HCEC 1CT (cell line): Measurements from ENCODE around the gene CINP.
A peak's percentile ranks its signal among the peaks of the same experiment; 100 is the strongest.

Source experiments
- DNase-seq: peaks from one replicate; pipeline ENCODE4 v3.0.0-alpha.2; 2017

Gene CINP

GRCh38 chr14:102362545-102363181 is at the start of gene CINP, which contains the start of gene TECPR2:
Gene CINP (minus strand): TSS chr14:102362890. CDS start chr14:102362851, 39 bp downstream.
Gene TECPR2 (plus strand): TSS chr14:102362941. CDS start chr14:102376722, 13,781 bp downstream.
- DNase-seq: peak; percentile 97

GRCh38 chr14:102408724-102409123 is 46.0 kb upstream of the CINP start:
- DNase-seq: no peak

DNA sequence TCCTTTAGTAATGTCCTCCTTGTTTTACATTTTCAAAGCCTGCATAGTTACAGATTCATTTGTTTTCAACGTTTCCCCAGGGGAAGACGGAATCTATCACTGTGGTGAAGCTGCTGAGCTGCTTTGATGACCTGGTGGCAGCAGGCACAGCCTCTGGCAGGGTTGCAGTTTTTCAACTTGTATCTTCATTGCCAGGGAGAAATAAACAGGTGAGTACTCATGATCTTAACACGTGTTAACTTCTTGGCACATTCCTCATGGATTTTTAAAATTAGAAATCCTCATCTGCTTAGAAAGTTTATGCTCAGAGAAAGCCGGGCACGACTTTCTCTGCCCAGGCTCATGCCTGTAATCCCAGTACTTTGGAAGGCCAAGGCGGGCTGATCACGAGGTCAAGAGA is 44.6 kb upstream of the CINP start:
- no peak for DNase-seq

DNA sequence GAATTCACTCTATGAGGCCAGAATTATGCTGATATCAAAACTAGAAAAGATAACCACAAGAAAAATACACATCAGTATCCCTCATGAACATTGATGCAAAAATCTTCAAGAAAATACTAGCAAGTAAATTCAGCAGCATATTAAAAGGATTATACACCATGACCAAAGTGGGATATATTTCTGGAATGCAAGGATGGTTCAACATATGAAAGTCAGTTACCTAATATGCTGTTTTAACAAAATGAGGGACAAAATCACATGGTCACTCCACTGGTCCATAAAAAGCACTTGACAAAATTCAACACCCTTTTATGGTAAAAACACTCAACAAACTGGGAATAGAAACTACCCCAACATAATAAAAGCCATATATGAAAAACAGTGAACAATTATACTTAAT is 40.3 kb upstream of the CINP start:
- no peak for DNase-seq

DNA sequence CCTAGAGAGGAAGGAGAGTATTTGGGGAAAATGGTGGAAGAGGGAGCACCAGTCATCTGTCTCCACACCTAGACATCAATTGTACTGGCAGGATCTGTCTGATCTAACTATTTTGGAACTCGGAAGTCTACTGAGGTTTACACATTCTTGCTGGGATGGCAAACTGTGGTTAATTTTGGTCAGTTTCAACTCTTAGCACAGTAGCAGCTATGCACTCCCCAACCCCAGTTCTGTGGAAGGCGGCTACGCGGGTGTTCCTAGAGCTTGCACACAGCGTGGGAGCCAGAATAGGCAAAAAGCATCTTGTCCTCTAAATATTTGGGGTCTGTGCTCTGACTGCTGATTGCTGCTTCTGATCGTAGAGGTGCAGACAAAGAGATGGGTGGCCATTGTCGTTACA is 33.8 kb upstream of the CINP start:
- no peak for DNase-seq

DNA sequence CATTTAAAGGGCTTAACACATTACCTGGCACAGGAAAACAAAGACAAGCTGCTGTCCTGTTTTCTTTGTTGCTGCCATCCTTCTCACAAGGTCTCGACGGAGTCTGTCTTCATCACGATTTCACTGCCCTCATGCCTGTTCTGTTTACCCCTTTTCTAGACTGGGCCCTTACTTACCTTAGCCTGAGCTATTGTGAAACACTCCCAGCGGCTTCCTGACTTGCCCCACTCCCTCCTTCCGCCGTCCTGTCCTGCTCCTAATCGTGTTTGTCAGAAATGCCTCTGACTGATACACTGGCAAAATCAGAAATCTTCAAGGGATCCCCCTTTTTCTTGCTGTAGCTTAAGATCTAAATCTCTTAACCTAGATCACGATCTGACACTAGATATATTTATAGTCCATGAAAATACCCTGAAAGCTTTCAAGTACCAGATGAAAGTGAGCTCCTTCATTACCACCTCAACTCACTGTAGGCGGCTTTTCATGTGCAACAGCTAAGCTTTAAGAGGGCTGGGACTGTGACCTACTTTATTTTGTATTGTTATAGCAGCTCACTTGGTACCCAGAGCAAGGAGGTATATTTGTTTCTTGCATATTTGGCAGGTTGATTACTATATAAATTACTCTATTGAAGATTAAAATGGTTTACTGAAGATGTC is 32.2 kb upstream of the CINP start:
- no peak for DNase-seq

DNA sequence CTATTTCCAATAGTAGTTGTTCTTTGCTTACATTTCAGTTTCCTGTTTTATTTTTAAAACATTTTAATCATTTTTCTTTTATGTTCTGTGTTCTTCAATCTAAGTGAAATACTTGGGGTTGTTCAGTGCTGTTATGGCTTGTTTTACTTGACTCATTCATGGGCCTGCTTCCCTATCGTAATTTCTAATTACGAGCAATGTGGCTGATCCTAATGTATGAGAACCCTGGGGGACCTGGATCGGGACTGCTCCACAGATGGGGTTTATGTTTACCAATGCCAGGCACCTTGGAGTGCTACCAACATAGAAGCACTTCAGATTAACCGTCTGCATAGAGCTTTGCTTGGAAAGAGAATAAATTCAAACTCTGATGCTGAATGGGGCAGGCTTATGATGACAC is 29.8 kb upstream of the CINP start:
- DNase-seq: no peak

DNA sequence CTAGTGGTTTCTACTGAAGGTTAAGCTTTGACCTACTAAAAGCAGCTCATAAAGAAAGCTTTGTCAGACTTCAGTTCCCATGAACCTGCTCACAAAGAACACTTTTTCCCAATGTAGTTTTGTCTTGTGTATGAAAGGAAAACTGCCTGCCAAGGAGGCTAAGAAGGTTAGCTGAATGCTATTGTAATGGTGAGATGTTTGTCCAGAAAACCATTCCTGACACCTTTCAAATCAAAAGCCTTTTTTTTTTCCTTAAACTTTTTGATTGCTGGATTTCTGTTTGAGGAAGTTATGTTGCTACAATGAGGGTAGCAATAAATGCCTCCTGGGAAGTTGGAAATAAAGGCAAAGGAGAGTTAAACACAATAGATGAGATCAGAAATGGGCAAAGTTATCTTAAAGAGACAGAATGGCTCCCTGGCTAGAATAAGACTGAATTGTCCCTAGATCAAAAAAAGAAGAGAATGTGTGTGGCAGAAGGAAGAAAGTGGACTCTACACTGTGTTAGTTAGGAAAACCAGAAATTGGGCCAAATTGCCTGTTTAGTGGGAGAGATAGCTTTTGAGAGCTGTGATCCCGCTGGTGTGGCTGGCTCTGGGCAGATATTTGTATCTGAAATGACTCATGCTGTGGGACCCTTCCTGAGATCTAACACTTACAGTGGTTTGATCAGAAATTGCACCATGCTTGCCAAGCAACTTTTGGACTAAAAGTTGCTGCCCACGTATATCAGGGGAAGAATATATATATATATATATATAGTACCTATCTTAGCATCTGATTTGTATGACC is 27.6 kb upstream of the CINP start:
- no peak for DNase-seq

GRCh38 chr14:102389246-102389645 is 26.6 kb upstream of the CINP start:
- no peak for DNase-seq

DNA sequence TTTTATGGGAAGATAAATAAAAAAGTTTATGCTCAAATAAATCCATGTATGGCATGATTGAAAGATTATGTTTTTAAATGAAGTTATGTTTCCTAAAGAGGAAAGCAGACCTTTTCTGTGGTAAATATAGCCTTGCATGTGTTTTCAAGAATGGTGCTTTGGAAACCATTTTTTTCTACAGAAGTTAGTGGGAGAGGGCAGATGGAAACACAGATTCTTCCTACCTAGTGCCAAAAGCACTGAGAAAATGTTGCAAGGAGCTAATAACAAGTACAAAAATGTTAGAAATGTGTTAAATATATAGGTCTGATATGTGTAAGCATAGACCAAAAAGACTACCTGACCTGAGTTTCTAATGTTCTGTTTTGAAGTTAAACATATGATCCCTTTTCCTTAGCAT is 24.4 kb upstream of the CINP start:
- no peak for DNase-seq

- no peak for DNase-seq
These were observed 16.1 kb upstream of the CINP start for GRCh38 chr14:102378830-102379229.

DNA sequence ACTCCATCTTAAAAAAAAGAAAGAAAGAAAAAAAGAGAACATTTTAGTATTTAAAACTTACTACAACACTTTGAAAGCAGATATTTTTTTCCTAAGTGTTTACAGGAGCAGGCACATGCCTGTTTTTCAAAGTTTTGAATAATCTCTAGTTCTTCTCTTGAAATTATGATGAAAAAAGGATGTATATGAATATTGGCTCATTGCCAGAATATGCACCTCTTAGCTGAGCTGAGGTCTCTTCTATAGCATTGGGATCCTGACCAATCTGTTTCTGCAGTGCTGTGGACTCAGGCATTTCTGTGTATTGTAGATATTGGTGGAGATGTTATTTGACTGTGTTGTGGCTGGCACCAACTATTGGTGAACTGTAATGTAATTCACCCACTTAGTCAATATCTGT is 15.0 kb upstream of the CINP start:
- no peak for DNase-seq

DNA sequence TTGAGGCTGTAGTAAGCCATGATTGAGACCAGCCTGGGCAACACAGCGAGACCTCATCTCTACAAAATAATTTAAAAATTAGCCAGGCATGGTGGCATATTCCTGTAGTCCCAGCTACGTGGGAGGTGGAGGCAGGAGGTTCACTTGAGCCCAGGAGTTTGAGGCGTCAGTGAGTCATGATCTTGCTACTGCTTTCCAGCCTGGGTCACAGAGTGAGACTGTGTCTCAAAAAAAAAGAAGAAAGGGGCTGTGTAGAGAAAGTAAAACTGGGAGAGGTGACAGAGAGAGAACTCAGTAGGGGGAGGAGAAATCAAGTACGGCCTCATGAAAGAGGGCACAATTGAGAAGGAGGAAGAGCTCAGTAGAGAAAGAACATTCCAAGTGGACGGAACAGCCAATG is 12.4 kb upstream of the CINP start:
- DNase-seq: no peak

DNA sequence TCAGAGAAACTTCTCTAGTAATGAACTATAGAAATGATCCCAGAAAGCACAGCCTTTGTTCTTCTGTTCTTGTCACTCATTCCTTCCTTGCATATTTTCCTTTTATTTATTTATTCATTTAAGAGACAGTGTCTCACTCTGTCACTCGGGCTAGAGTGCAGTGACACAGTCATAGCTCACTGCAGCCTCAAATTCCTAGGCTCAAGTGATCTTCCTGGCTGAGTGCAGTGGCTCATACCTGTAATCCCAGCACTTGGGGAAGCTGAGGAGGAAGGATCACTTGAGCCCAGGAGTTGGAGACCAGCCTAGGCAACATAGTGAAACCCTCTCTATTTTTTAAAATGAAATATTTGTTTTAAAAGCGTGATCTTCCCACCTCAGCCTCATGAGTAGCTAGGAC is 11.6 kb upstream of the CINP start:
- no peak for DNase-seq

GRCh38 chr14:102373110-102373509 is 10.4 kb upstream of the CINP start:
- no peak for DNase-seq

GRCh38 chr14:102371361-102371760 is 8.7 kb upstream of the CINP start:
- no peak for DNase-seq

DNA sequence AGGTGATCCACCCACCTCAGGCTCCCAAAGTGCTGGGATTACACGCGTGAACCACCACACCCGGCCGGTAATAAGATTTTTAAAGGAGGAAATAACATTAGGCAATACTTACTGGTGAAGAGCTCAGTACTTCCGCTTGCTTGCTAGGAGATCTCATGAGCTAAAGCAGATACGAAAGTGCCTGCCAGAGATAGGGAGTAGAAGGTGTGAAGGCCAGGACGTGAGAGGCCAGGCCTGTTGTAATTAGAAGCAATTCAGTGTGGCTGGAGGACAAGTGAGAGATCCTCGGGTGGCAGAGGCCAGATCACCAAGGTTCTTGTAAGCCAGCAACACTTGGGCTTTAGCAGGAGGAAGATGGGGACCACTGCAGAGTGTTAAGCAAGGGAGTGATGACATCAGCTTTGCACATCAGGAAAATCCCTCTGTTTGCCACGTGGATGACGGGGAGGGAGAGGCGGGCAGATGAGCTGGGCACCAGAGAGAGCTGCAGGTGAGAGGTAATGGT is 7.7 kb upstream of the CINP start:
- DNase-seq: no peak

- DNase-seq: peak; percentile 13
These were observed 673 bp upstream of the CINP start for GRCh38 chr14:102363182-102363943.

- peak; percentile 54 for DNase-seq
These were observed 606 bp downstream of the CINP start for GRCh38 chr14:102362084-102362483.

GRCh38 chr14:102360388-102360787 is 2.3 kb downstream of the CINP start:
- no peak for DNase-seq

DNA sequence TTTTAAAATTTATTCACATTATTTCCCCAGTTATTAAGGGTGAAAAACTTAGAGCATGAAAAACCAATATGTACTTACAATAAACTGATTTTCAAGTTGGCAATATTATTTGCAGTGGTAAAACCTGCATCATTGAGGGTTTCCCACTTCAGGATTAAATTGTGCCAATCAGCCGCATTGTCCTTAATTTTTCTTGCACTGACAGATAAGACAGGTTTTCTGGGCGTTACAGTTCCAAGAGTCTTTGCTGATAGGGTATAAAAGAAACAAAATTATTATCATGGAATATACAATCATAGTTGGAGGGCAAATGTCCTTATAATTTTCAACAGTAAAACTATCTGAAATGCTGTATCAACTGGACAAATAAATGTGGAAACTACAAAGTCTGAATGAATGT is 3.3 kb downstream of the CINP start:
- DNase-seq: no peak

- DNase-seq: no peak
These were observed 6.4 kb downstream of the CINP start for GRCh38 chr14:102356280-102356679.

DNA sequence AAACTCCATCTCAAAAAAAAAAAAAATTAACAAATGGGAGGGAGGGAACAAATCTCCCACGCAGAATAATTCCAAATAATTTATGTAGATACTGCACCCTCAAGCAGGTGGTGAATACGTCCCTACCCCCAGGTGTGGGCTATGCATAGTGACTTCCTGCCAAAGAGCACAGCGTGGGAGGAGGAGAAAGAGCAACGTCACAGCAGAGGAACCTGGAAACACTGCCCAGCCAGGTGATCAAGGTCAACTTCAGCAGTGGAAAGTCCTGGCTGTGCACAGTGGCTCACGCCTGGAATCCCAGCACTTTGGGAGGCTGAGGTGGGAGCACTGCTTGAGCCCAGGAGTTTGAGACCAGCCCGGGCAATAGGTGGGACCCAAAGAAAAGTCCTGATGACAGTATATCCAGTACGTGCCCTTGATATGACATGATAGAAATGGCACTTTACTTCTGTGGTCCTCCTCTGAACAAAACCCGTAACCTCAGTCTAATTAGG is 9.5 kb downstream of the CINP start:
- DNase-seq: no peak
